ENCODE data around the gene EXOSC5. TPM values are rescaled to one million over a fixed set of nuclear protein-coding genes. Genes with fewer than 3 reads are reported as not detected.

The EXOSC5 gene
- polyA plus RNA-seq, 1 of the 3 experiments (the other 2 are of a cell fraction) = 74.1 TPM

- no peak for TF ChIP-seq EP300 (IDR thresholded peaks at IDR 0.05; ENCODE audit: borderline replicate concordance in 1 of 2, low read depth in 1 of 2, low read length in 1 of 2)
- TF ChIP-seq SIN3A (IDR thresholded peaks at IDR 0.05; ENCODE audit: borderline replicate concordance, low read depth, low read length) = peak; percentile 55; the same call in 1 of the 2 replicates
- no peak for TF ChIP-seq POLR2AphosphoS5 (IDR thresholded peaks at IDR 0.05; ENCODE audit: low read depth, low read length)
- TF ChIP-seq RFX5 (IDR thresholded peaks at IDR 0.05; ENCODE audit: low read length) = no peak
- TF ChIP-seq FOSL2 (IDR thresholded peaks at IDR 0.05; ENCODE audit: borderline replicate concordance, low read depth) = peak; percentile 29; the same call in 1 of the 2 replicates
- TF ChIP-seq YY1 (IDR thresholded peaks at IDR 0.05; ENCODE audit: low read depth) = no peak
- TF ChIP-seq MXI1 (IDR thresholded peaks at IDR 0.05; ENCODE audit: low read depth, low read length) = no peak
- TF ChIP-seq RXRA (IDR thresholded peaks at IDR 0.05; ENCODE audit: borderline replicate concordance, low read depth) = peak; percentile 26; the same call in 1 of the 2 replicates
- no peak for TF ChIP-seq USF1 (IDR thresholded peaks at IDR 0.05; ENCODE audit: borderline replicate concordance, low read depth)
Observed at GRCh38 chr19:41339936-41340335, 57.2 kb downstream of the EXOSC5 start (continued).

Small RNA genes within 50 kb of the gene (small RNA-seq; reads per million reads assigned to genes)
- gene RF00017 = 0 reads per million in 7 experiments

Other genes with a start within 250 kb of the EXOSC5 start
- gene CYP2S1, start 204.1 kb downstream of the EXOSC5 start, polyA plus RNA-seq (2012; rRNA removed) = 0.50 and 0.67 TPM in 2 replicates
- 78.8 and 82.6 TPM in 2 replicates for gene AXL, start 178.1 kb downstream of the EXOSC5 start, polyA plus RNA-seq (2012; rRNA removed)
- gene HNRNPUL1, start 133.0 kb downstream of the EXOSC5 start, polyA plus RNA-seq (2012; rRNA removed) = 34.2 and 41.5 TPM in 2 replicates
- 8.7 and 9.6 TPM in 2 replicates for gene CCDC97, start 87.2 kb downstream of the EXOSC5 start, polyA plus RNA-seq (2012; rRNA removed)
- 13.5 and 25.5 TPM in 2 replicates for gene TGFB1, start 43.4 kb downstream of the EXOSC5 start, polyA plus RNA-seq (2012; rRNA removed)
- gene B9D2, start 33.2 kb downstream of the EXOSC5 start, polyA plus RNA-seq (2012; rRNA removed) = 9.0 and 13.3 TPM in 2 replicates
- 5.1 and 5.7 TPM in 2 replicates for gene TMEM91, start 20.8 kb downstream of the EXOSC5 start, polyA plus RNA-seq (2012; rRNA removed)
- 16.3 and 30.9 TPM in 2 replicates for gene BCKDHA, start 459 bp upstream of the EXOSC5 start, polyA plus RNA-seq (2012; rRNA removed)
- not detected in 2 replicates for gene B3GNT8, start 30.0 kb upstream of the EXOSC5 start, polyA plus RNA-seq (2012; rRNA removed)
- 70.2 and 71.4 TPM in 2 replicates for gene DMAC2, start 42.6 kb upstream of the EXOSC5 start, polyA plus RNA-seq (2012; rRNA removed)
- not detected in 2 replicates for gene ERICH4, start 45.8 kb upstream of the EXOSC5 start, polyA plus RNA-seq (2012; rRNA removed)
- not detected in 2 replicates for gene CEACAM21, start 178.8 kb upstream of the EXOSC5 start, polyA plus RNA-seq (2012; rRNA removed)
- gene CEACAM4, start 229.7 kb upstream of the EXOSC5 start, polyA plus RNA-seq (2012; rRNA removed) = not detected in 2 replicates

Measured in SK-N-SH (cell line).